HepG2 (cell line): ENCODE results near the gene PIK3CA. TPM values are rescaled to one million over a fixed set of nuclear protein-coding genes. Genes with fewer than 3 reads are reported as not detected.

ENCODE experiments used
- ATF1 ChIP-seq: IDR thresholded peaks from 2 replicates; pipeline ENCODE4 v1.6.1; 2016; ENCODE audit warnings: mild to moderate bottlenecking, control low read depth
- CEBPG ChIP-seq: IDR thresholded peaks from 2 replicates; pipeline ENCODE4 v1.6.1; 2016
- FOXA1 ChIP-seq, 2 experiments: fragments of 450-650 bp in 1 of 2; sonication (generic) in 1 of 2; formaldehyde crosslinking in 1 of 2; IDR thresholded peaks; 2 replicates each; pipeline versions ENCODE4 v1.4.0 to v1.6.1; 2016 to 2020; ENCODE audit warnings: missing genetic modification reagents in 1 of 2
- FOXO1 ChIP-seq: sonication (generic); formaldehyde crosslinking; IDR thresholded peaks from 2 replicates; pipeline ENCODE4 v1.4.0; 2020; ENCODE audit warnings: missing genetic modification reagents
- POLR2A ChIP-seq, 2 experiments: IDR thresholded peaks; 2 replicates each; pipeline ENCODE4 v1.6.1; 2011; ENCODE audit warnings: low read depth in 2 of 2, low read length in 2 of 2, mild to moderate bottlenecking in 1 of 2, moderate library complexity in 1 of 2; ENCODE audit not compliant: insufficient read depth in 1 of 2
- RAD51 ChIP-seq: fragments of 450-650 bp; IDR thresholded peaks from 2 replicates; pipeline ENCODE4 v1.6.1; 2016; ENCODE audit warnings: borderline replicate concordance
- RCOR2 ChIP-seq: IDR thresholded peaks from 2 replicates; pipeline ENCODE4 v1.6.1; 2016; ENCODE audit warnings: missing biosample characterization, missing genetic modification reagents
- REPIN1 ChIP-seq: sonication (generic); formaldehyde crosslinking; IDR thresholded peaks from 2 replicates; pipeline ENCODE4 v1.8.0; 2022; ENCODE audit warnings: missing genetic modification reagents, low read depth, mild to moderate bottlenecking, borderline replicate concordance
- SMAD9 ChIP-seq: sonication (generic); formaldehyde crosslinking; IDR thresholded peaks from 2 replicates; pipeline ENCODE4 v1.5.1; 2020; ENCODE audit warnings: mild to moderate bottlenecking, missing genetic modification reagents
- SNAI1 ChIP-seq: sonication (generic); formaldehyde crosslinking; IDR thresholded peaks from 2 replicates; pipeline ENCODE4 v1.5.0; 2020; ENCODE audit warnings: mild to moderate bottlenecking, missing genetic modification reagents, borderline replicate concordance
- YEATS2 ChIP-seq: sonication (generic); formaldehyde crosslinking; IDR thresholded peaks from 2 replicates; pipeline ENCODE4 v1.4.0; 2020; ENCODE audit warnings: missing genetic modification reagents, borderline replicate concordance
- ZNF530 ChIP-seq: sonication (generic); formaldehyde crosslinking; IDR thresholded peaks from 2 replicates; pipeline ENCODE4 v1.5.0; 2020; ENCODE audit warnings: low read depth, mild to moderate bottlenecking, missing genetic modification reagents
- polyA plus RNA-seq, 8 experiments: library from polyadenylated mRNA; depleted of rRNA in 3 of 8; stranded (reverse) in 7 of 8; unstranded in 1 of 8; fragments of >200 nt; fragmentation: Illumina TruSeq in 4 of 8; extraction: Trizol in 4 of 8; gene quantifications; 2 replicates each; pipeline versions ENCODE4 v1.2.1 to v1.2.3, GENCODE V29; 2011 to 2016; ENCODE audit warnings: low read depth in 4 of 8, missing spikeins in 1 of 8, mixed read lengths in 1 of 8; ENCODE audit not compliant: insufficient read depth in 1 of 8
- total RNA-seq, 5 experiments: library from RNA; depleted of rRNA; stranded (reverse); fragments of >200 nt; fragmentation: Illumina TruSeq; extraction: Trizol; gene quantifications; 2 replicates each; pipeline ENCODE4 v1.2.3, GENCODE V29; 2016; ENCODE audit warnings: low read depth in 1 of 5
- TF ChIP-seq, protein P1 (sequence below): sonication (generic); formaldehyde crosslinking; conservative IDR thresholded peaks from 2 replicates; pipeline ENCODE4 v1.4.0; 2020; ENCODE audit warnings: missing genetic modification reagents
- TF ChIP-seq, protein P2 (sequence below): sonication (generic); formaldehyde crosslinking; IDR thresholded peaks from 2 replicates; pipeline ENCODE4 v1.5.0; 2020; ENCODE audit warnings: missing genetic modification reagents
- TF ChIP-seq, protein P3 (sequence below): sonication (generic); formaldehyde crosslinking; IDR thresholded peaks from 2 replicates; pipeline ENCODE4 v1.4.0; 2020; ENCODE audit warnings: missing genetic modification reagents
- TF ChIP-seq, protein P4 (sequence below): IDR thresholded peaks from 2 replicates; pipeline ENCODE4 v1.6.1; 2012; ENCODE audit warnings: inconsistent platforms
- TF ChIP-seq, protein P5 (sequence below): sonication (generic); formaldehyde crosslinking; IDR thresholded peaks from 2 replicates; pipeline ENCODE4 v1.8.1; 2023; ENCODE audit warnings: mild to moderate bottlenecking, inconsistent platforms, moderate library complexity, missing genetic modification reagents, borderline replicate concordance

Gene PIK3CA
- total and polyA plus RNA-seq, 2 of the 13 experiments (the other 11 are each of a cell fraction or from before 2014, with no cell fraction given), result 5.7 to 11.4 TPM

DNA sequence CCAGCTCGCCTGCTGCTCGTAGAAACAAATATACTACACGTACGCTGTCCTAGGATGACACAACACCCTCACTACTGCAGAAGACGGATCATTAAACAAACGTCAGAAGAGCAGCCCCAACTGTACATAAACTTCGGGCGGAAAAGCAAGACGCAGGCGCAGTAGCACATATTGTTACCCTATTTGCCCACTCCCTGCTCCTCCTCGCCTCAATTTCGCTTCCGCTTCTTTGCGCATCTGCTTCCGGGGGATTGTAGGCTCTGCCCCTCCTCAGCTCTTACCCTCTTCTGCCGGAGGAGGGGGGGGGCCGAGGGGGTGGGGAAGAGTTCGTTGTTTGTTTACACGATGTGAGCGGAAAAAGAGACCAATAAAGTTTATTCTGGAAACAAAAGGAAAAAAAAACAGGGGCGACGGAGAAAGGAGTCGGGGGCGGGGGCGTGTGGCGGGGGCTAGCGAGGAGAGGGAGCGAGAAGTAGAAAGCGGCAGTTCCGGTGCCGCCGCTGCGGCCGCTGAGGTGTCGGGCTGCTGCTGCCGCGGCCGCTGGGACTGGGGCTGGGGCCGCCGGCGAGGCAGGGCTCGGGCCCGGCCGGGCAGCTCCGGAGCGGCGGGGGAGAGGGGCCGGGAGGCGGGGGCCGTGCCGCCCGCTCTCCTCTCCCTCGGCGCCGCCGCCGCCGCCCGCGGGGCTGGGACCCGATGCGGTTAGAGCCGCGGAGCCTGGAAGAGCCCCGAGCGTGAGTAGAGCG is at the start of gene PIK3CA (continued):
- TF ChIP-seq, protein P1, sequence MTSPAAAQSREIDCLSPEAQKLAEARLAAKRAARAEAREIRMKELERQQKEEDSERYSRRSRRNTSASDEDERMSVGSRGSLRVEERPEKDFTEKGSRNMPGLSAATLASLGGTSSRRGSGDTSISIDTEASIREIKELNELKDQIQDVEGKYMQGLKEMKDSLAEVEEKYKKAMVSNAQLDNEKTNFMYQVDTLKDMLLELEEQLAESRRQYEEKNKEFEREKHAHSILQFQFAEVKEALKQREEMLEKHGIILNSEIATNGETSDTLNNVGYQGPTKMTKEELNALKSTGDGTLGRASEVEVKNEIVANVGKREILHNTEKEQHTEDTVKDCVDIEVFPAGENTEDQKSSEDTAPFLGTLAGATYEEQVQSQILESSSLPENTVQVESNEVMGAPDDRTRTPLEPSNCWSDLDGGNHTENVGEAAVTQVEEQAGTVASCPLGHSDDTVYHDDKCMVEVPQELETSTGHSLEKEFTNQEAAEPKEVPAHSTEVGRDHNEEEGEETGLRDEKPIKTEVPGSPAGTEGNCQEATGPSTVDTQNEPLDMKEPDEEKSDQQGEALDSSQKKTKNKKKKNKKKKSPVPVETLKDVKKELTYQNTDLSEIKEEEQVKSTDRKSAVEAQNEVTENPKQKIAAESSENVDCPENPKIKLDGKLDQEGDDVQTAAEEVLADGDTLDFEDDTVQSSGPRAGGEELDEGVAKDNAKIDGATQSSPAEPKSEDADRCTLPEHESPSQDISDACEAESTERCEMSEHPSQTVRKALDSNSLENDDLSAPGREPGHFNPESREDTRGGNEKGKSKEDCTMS (CRISPR knock-in tag), result no peak
- TF ChIP-seq, protein P2, sequence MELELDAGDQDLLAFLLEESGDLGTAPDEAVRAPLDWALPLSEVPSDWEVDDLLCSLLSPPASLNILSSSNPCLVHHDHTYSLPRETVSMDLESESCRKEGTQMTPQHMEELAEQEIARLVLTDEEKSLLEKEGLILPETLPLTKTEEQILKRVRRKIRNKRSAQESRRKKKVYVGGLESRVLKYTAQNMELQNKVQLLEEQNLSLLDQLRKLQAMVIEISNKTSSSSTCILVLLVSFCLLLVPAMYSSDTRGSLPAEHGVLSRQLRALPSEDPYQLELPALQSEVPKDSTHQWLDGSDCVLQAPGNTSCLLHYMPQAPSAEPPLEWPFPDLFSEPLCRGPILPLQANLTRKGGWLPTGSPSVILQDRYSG (CRISPR knock-in tag), result no peak
- TF ChIP-seq RCOR2, result no peak
- TF ChIP-seq ATF1 (CRISPR knock-in tag), result peak; percentile 46; the same call in 1 of the 2 replicates
- TF ChIP-seq YEATS2, result peak; percentile 66; the same call in 1 of the 2 replicates
- peak; percentile 27 to 49; a peak in 2 of 4 replicates for TF ChIP-seq POLR2A (IDR thresholded peaks at IDR 0.05; ENCODE audit: insufficient read depth in 1 of 2, low read depth in 2 of 2, low read length in 2 of 2)
- TF ChIP-seq FOXA1 (IDR thresholded peaks at IDR 0.05), result no peak
- TF ChIP-seq FOXA1 (CRISPR knock-in tag; IDR thresholded peaks at IDR 0.05), result peak; percentile 8; the same call in 1 of the 2 replicates
- TF ChIP-seq SNAI1, result no peak
- no peak for TF ChIP-seq RAD51
- TF ChIP-seq, protein P3, sequence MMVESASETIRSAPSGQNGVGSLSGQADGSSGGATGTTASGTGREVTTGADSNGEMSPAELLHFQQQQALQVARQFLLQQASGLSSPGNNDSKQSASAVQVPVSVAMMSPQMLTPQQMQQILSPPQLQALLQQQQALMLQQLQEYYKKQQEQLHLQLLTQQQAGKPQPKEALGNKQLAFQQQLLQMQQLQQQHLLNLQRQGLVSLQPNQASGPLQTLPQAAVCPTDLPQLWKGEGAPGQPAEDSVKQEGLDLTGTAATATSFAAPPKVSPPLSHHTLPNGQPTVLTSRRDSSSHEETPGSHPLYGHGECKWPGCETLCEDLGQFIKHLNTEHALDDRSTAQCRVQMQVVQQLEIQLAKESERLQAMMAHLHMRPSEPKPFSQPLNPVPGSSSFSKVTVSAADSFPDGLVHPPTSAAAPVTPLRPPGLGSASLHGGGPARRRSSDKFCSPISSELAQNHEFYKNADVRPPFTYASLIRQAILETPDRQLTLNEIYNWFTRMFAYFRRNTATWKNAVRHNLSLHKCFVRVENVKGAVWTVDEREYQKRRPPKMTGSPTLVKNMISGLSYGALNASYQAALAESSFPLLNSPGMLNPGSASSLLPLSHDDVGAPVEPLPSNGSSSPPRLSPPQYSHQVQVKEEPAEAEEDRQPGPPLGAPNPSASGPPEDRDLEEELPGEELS (CRISPR knock-in tag), result peak; percentile 78
- TF ChIP-seq ZNF530 (CRISPR knock-in tag), result no peak
- TF ChIP-seq, protein P4, sequence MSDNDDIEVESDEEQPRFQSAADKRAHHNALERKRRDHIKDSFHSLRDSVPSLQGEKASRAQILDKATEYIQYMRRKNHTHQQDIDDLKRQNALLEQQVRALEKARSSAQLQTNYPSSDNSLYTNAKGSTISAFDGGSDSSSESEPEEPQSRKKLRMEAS, result no peak
- TF ChIP-seq SMAD9, result no peak
- peak; percentile 56; the same call in 1 of the 2 replicates for TF ChIP-seq FOXO1 (CRISPR knock-in tag)
- TF ChIP-seq CEBPG (CRISPR knock-in tag), result 0 out of 2 replicates have a peak, but pooled peaks have one; percentile 9
- peak; percentile 47; the same call in 1 of the 2 replicates for TF ChIP-seq REPIN1 (CRISPR knock-in tag)
- TF ChIP-seq, protein P5, sequence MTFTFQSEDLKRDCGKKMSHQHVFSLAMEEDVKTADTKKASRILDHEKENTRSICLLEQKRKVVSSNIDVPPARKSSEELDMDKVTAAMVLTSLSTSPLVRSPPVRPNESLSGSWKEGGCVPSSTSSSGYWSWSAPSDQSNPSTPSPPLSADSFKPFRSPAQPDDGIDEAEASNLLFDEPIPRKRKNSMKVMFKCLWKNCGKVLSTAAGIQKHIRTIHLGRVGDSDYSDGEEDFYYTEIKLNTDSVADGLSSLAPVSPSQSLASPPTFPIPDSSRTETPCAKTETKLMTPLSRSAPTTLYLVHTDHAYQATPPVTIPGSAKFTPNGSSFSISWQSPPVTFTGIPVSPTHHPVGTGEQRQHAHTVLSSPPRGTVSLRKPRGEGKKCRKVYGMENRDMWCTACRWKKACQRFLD (CRISPR knock-in tag), result no peak
